ENCODE data around the gene RAB3B.

DNA sequence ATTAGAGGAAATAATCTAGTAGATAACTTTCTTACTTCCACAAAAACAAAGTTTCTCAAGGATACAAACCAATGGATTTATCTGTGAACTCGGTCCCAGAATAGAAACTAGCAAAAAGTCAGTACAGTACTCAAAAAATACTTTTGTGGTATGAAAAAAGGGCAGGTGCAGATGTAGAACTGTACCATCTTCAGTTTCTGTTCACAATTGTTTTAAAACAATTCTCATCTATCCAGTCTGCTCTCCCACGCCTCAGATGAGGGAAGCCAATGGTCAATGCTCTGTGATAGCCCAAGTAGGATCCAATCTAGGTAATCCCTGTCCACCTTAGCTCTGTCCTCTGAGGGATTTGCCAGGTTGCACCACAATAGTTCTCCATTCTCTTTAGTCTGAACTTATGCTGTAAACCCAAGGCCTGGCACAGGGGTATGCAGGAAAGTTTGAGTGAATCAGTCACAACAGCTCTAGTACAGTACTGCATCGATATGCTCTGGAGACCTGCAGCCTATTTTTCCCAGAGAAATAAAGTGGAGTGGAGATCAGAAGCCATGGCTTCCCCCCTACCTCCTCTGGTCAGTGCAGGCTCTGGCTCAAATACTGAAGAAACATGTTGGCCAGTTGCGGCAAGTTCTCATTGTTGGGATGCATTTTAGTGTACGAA is 41.8 kb upstream of the RAB3B start:
- TF ChIP-seq POLR2A (IDR thresholded peaks at IDR 0.05; ENCODE audit: low read depth, low read length) (no peak), TAF1 (IDR thresholded peaks at IDR 0.05; ENCODE audit: borderline replicate concordance, low read depth, low read length) (no peak), POLR2AphosphoS5 (IDR thresholded peaks at IDR 0.05; ENCODE audit: low read depth, low read length) (no peak)

Data from GM12892 (cell line).